ENCODE results near the gene AUTS2.

Gene AUTS2

DNA sequence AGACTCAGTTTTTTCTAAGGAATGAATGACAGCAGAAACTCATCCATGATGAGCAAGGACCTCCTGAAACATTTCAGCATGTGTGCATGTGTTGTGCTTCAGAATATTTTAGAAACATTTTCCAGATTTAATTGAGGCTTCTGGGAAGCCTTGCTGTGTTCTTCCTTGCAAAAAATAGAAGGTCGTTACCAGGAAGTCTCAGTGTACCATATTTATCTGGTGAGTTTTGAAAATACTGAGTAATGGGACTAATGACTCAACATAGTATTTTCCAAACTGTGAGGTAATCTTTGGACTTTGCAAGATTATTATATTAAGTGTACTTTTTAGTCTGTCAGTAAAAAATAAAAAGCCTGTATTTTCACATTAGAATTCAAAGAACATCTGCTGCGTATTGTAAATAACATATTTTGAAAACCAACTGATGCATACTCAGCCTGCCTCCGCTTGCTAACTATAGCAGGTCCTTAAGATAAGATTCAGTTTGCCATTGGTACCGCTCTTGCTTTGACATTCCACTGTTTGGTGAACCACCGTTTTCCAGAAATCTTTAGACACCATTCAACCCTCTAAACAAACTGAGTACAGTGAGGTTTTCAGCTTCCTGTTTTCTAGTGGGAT lies 794.1 kb downstream of the AUTS2 start:
- TF ChIP-seq, protein P1, sequence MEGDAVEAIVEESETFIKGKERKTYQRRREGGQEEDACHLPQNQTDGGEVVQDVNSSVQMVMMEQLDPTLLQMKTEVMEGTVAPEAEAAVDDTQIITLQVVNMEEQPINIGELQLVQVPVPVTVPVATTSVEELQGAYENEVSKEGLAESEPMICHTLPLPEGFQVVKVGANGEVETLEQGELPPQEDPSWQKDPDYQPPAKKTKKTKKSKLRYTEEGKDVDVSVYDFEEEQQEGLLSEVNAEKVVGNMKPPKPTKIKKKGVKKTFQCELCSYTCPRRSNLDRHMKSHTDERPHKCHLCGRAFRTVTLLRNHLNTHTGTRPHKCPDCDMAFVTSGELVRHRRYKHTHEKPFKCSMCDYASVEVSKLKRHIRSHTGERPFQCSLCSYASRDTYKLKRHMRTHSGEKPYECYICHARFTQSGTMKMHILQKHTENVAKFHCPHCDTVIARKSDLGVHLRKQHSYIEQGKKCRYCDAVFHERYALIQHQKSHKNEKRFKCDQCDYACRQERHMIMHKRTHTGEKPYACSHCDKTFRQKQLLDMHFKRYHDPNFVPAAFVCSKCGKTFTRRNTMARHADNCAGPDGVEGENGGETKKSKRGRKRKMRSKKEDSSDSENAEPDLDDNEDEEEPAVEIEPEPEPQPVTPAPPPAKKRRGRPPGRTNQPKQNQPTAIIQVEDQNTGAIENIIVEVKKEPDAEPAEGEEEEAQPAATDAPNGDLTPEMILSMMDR (IDR thresholded peaks at IDR 0.05; ENCODE audit: insufficient read depth, low read depth, low read length, missing control alignments) = no peak
- no peak overlapping the region for H3K4me3 ChIP-seq (ENCODE audit: low read depth, low read length)
- no peak for DNase-seq (ENCODE audit: low read depth)

DNA sequence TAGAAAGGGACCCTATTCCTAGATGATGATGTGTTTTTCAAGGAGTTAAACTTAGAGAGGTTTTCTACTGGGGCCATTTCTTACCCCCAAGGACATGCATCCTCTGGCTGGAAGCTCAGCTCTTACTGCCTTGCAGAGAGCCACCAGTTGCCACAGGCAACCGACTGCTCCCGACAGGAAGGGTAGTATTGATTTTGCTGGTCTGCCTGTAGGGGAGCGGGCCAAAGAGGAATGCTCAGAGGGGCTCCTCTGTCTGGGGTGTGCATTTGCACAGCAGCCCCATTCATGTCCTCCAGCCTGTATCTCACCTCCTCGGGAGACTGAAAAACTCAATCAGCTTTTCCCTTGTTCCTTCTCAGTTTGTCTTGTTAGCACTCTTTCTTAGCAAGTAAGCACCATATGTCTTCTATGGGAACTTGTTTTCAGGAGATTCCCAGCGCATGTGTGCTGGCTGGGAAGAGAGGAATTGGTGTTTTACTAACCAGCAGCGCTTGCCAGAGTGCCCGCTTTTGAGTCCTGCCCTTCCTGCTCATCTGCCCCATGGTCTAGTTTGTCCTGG lies 794.7 kb downstream of the AUTS2 start:
- DNase-seq (ENCODE audit: low read depth) = no peak
- TF ChIP-seq, protein P1 (IDR thresholded peaks at IDR 0.05; ENCODE audit: insufficient read depth, low read depth, low read length, missing control alignments) = no peak
- no peak overlapping the region for H3K4me3 ChIP-seq (ENCODE audit: low read depth, low read length)

DNA sequence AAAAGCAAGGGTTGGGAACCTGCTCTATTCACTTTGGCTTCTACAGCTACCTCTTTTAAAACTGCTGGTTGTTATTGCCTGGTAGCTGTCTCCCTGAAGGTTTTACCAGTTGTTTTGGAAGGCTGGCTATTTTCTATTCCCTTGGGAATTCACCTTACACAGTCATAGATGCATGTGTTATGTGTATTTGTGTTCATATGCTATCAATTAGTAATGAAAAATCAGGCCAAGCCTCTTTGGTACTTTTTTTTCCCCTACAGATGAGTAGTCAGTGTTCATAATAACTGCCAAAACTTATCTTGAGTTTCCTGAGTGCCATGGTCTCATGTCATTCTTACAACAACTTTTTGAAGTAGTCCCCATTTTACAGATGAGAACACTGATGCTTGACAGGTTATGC lies 795.7 kb downstream of the AUTS2 start:
- H3K4me3 ChIP-seq (ENCODE audit: low read depth, low read length) = no peak overlapping the region
- TF ChIP-seq, protein P1 (IDR thresholded peaks at IDR 0.05; ENCODE audit: insufficient read depth, low read depth, low read length, missing control alignments) = no peak
- DNase-seq (ENCODE audit: low read depth) = no peak

DNA sequence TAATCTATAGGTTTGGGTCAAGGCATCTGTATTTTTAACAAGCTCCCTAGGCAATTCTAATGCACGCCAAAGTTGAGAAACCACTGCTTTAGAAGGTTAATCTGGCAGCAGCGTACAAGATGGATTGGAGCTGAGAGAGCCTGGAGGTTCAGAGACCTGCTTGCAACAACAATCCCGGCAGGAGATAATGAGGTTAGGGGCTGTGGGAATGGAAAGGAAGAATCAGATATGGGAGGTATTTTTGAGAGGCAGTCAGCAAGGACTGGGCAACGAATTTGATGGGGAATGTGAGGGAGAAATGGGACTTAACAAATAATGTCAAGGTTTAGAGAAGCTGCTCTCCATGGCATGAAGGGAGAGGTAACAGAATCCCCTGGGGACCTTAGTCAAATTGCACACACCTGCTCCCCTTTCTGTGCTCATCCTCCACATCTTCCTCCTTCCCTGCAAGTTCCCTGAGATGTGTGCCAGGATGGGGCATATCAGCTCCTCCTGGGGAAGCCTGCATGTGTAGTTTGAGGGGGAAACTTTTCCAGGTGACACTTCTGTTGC lies 802.6 kb downstream of the AUTS2 start:
- no peak for DNase-seq (ENCODE audit: low read depth)
- H3K4me3 ChIP-seq (ENCODE audit: low read depth, low read length) = no peak overlapping the region
- TF ChIP-seq, protein P1 (IDR thresholded peaks at IDR 0.05; ENCODE audit: insufficient read depth, low read depth, low read length, missing control alignments) = no peak

DNA sequence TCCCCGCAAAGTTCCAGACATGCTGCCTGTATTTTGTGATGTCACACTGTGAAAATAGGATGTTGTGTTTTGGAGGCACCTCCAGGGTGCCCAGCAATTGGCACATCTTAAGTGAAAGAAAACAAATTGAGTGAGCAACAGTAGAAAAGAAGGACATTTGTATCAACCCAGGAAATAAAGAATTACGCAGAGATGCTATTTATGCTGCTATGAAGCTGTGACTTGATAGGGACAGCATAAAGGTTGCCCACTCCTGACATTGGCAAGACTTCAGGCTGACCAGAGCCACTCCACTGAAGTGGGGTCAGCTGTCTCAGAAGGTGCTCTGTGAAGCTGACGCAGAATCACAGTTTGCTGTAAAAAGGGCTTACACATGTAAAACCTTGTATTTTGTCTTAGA lies 803.8 kb downstream of the AUTS2 start:
- no peak overlapping the region for H3K4me3 ChIP-seq (ENCODE audit: low read depth, low read length)
- no peak for DNase-seq (ENCODE audit: low read depth)
- TF ChIP-seq, protein P1 (IDR thresholded peaks at IDR 0.05; ENCODE audit: insufficient read depth, low read depth, low read length, missing control alignments) = no peak

DNA sequence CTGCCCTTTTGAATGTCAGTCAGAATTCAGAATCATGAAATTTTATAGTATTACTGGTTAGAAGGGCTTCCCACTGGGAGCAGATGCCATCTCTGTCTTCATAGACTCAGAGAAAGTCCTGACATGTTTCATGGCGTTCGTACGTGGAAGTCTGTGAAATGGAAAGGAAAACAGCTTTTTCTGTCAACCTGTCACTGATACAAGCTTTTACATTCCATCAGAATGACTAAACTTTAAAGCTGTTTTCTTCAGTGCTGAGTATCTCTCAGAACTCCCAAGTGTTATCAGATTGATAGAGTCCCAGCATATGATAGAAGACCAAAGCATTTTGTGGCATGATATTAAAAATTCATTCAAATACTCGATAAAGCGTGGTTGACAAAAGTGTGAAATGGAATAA lies 807.0 kb downstream of the AUTS2 start:
- TF ChIP-seq, protein P1 (IDR thresholded peaks at IDR 0.05; ENCODE audit: insufficient read depth, low read depth, low read length, missing control alignments) = no peak
- DNase-seq (ENCODE audit: low read depth) = no peak
- no peak overlapping the region for H3K4me3 ChIP-seq (ENCODE audit: low read depth, low read length)
